Neural cell (in vitro differentiated cells): Measurements from ENCODE around the gene GALNT14. TPM values are rescaled to one million over a fixed set of nuclear protein-coding genes. Genes with fewer than 3 reads are reported as not detected.

Experiments used
- H2AFZ ChIP-seq: fragments of 200-600, 300-800 bp; sonication (generic), shearing (Covaris generic); 2 replicates; pipeline ENCODE4 v1.6.0; 2014; ENCODE audit warnings: low read depth, mild to moderate bottlenecking, antibody characterized with exemption, low read length, moderate library complexity
- H3F3A ChIP-seq: fragments of 200-600 bp; shearing (Covaris generic); 2 replicates; pipeline ENCODE4 v1.6.1; 2016; ENCODE audit warnings: mild to moderate bottlenecking, moderate library complexity, mixed read lengths, antibody characterized with exemption, low read length; ENCODE audit not compliant: insufficient read depth, poor library complexity, severe bottlenecking
- H3K27ac ChIP-seq: fragments of 200-600, 300-800 bp; sonication (generic), shearing (Covaris generic); 2 replicates; pipeline ENCODE4 v1.5.1; 2014; ENCODE audit warnings: mild to moderate bottlenecking, low read length, moderate library complexity
- H3K27me3 ChIP-seq: fragments of 300-800, 200-600 bp; sonication (generic), shearing (Covaris generic); 2 replicates; pipeline ENCODE4 v1.6.0; 2014; ENCODE audit warnings: mild to moderate bottlenecking, low read depth, low read length, moderate library complexity; ENCODE audit not compliant: insufficient read depth
- H3K36me3 ChIP-seq: fragments of 300-800, 200-600 bp; sonication (generic), shearing (Covaris generic); 2 replicates; pipeline ENCODE4 v1.5.1; 2014; ENCODE audit warnings: mild to moderate bottlenecking, antibody characterized with exemption, low read length, moderate library complexity; ENCODE audit not compliant: insufficient read depth
- H3K4me2 ChIP-seq: fragments of 300-800, 200-600 bp; sonication (generic), shearing (Covaris generic); 2 replicates; pipeline ENCODE4 v1.6.0; 2014; ENCODE audit warnings: mild to moderate bottlenecking, low read length
- H3K4me3 ChIP-seq: fragments of 300-800, 200-600 bp; sonication (generic), shearing (Covaris generic); 2 replicates; pipeline ENCODE4 v1.5.1; 2014; ENCODE audit warnings: mild to moderate bottlenecking, low read length, moderate library complexity
- H3K79me2 ChIP-seq: fragments of 200-600 bp; shearing (Covaris generic); replicated peaks from 2 replicates; pipeline ENCODE4 v1.6.0; 2014; ENCODE audit warnings: mild to moderate bottlenecking, low read length, moderate library complexity; ENCODE audit not compliant: insufficient read depth
- H3K9ac ChIP-seq: fragments of 300-800, 200-600 bp; sonication (generic), shearing (Covaris generic); 2 replicates; pipeline ENCODE4 v1.6.1; 2016; ENCODE audit warnings: mild to moderate bottlenecking, low read length, mixed read lengths
- H3K9me2 ChIP-seq: fragments of 200-600 bp; shearing (Covaris generic); 2 replicates; pipeline ENCODE4 v1.6.1; 2016; ENCODE audit warnings: mild to moderate bottlenecking, low read length, mixed read lengths; ENCODE audit not compliant: insufficient read depth
- H3K9me3 ChIP-seq: fragments of 200-600, 300-800 bp; sonication (generic), shearing (Covaris generic); 2 replicates; pipeline ENCODE4 v1.6.1; 2016; ENCODE audit warnings: mild to moderate bottlenecking, mixed run types, low read length, moderate library complexity, mixed read lengths
- H4K20me1 ChIP-seq: fragments of 200-600 bp; shearing (Covaris generic); 2 replicates; pipeline ENCODE4 v1.6.1; 2016; ENCODE audit warnings: mild to moderate bottlenecking, mixed run types; ENCODE audit not compliant: insufficient read depth
- EP300 ChIP-seq: fragments of 450-650 bp; conservative IDR thresholded peaks from 2 replicates; pipeline ENCODE4 v1.6.1; 2014; ENCODE audit warnings: antibody characterized with exemption, mild to moderate bottlenecking, moderate library complexity; ENCODE audit not compliant: poor library complexity, severe bottlenecking
- EZH2 ChIP-seq: fragments of 200-600, 300-800 bp; shearing (Covaris generic), sonication (generic); IDR thresholded peaks from 2 replicates; pipeline ENCODE4 v1.6.1; 2014; ENCODE audit warnings: antibody characterized with exemption, low read length, borderline replicate concordance, mild to moderate bottlenecking; ENCODE audit not compliant: insufficient read depth, poor library complexity, severe bottlenecking
- MXI1 ChIP-seq: fragments of 450-650 bp; conservative IDR thresholded peaks from 2 replicates; pipeline ENCODE4 v1.6.1; 2014; ENCODE audit warnings: antibody characterized with exemption, mild to moderate bottlenecking; ENCODE audit not compliant: poor library complexity, severe bottlenecking
- POLR2AphosphoS5 ChIP-seq: IDR thresholded peaks from 2 replicates; pipeline ENCODE4 v1.6.1; 2012
- RAD21 ChIP-seq: fragments of 450-650 bp; conservative IDR thresholded peaks from 2 replicates; pipeline ENCODE4 v1.6.1; 2014; ENCODE audit warnings: antibody characterized with exemption, mild to moderate bottlenecking, moderate library complexity
- REST ChIP-seq: IDR thresholded peaks from 2 replicates; pipeline ENCODE4 v1.6.1; 2012; ENCODE audit warnings: borderline replicate concordance
- SMC3 ChIP-seq: fragments of 450-650 bp; conservative IDR thresholded peaks from 2 replicates; pipeline ENCODE4 v1.6.1; 2014; ENCODE audit warnings: antibody characterized with exemption, mild to moderate bottlenecking, moderate library complexity; ENCODE audit not compliant: poor library complexity
- TAF1 ChIP-seq: IDR thresholded peaks from 2 replicates; pipeline ENCODE4 v1.6.1; 2012; ENCODE audit warnings: low read depth
- polyA plus RNA-seq: library from polyadenylated mRNA; depleted of rRNA; stranded (reverse); fragments of >200 nt; gene quantifications from 2 replicates; pipeline ENCODE4 v1.2.3, GENCODE V29; 2014
- TF ChIP-seq, protein P1 (sequence below): fragments of 450-650 bp; IDR thresholded peaks from 2 replicates; pipeline ENCODE4 v1.5.1; 2014; ENCODE audit warnings: antibody characterized with exemption, mild to moderate bottlenecking, moderate library complexity; ENCODE audit not compliant: poor library complexity, severe bottlenecking

The GALNT14 gene
- polyA plus RNA-seq, 1 donor from 2014 or later, result 15.9 TPM

GRCh38 chr2:31079665-31080064 is 58.6 kb downstream of the GALNT14 start:
- H3K4me3 ChIP-seq, result no peak overlapping the region
- no peaks in the 10 kb centered on the region for H3K36me3 ChIP-seq
- H3F3A ChIP-seq, result peaks cover 2% of the 10 kb centered on the region
- H3K27ac ChIP-seq, result no peak overlapping the region
- H3K4me2 ChIP-seq, result no peak overlapping the region
- H3K9me2 ChIP-seq, result no peaks in the 10 kb centered on the region
- no peaks in the 10 kb centered on the region for H3K27me3 ChIP-seq
- TF ChIP-seq, protein P1, sequence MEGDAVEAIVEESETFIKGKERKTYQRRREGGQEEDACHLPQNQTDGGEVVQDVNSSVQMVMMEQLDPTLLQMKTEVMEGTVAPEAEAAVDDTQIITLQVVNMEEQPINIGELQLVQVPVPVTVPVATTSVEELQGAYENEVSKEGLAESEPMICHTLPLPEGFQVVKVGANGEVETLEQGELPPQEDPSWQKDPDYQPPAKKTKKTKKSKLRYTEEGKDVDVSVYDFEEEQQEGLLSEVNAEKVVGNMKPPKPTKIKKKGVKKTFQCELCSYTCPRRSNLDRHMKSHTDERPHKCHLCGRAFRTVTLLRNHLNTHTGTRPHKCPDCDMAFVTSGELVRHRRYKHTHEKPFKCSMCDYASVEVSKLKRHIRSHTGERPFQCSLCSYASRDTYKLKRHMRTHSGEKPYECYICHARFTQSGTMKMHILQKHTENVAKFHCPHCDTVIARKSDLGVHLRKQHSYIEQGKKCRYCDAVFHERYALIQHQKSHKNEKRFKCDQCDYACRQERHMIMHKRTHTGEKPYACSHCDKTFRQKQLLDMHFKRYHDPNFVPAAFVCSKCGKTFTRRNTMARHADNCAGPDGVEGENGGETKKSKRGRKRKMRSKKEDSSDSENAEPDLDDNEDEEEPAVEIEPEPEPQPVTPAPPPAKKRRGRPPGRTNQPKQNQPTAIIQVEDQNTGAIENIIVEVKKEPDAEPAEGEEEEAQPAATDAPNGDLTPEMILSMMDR, result no peak
- TF ChIP-seq MXI1 (no peak), RAD21 (no peak), POLR2AphosphoS5 (no peak), EZH2 (no peak)
- H4K20me1 ChIP-seq, result no peaks in the 10 kb centered on the region
- no peak overlapping the region for H3K9ac ChIP-seq
- no peak overlapping the region for H2AFZ ChIP-seq
- H3K9me3 ChIP-seq, result no peaks in the 10 kb centered on the region
- H3K79me2 ChIP-seq, result no peaks in the 10 kb centered on the region

- Histone ChIP-seq H3F3A (peaks cover 2% of the 10 kb centered on the region), H3K9ac (no peak overlapping the region), H3K9me2 (no peaks in the 10 kb centered on the region), H3K4me3 (no peak overlapping the region), H3K4me2 (no peak overlapping the region), H4K20me1 (no peaks in the 10 kb centered on the region), H3K27me3 (no peaks in the 10 kb centered on the region), H3K79me2 (no peaks in the 10 kb centered on the region), H2AFZ (no peak overlapping the region), H3K9me3 (no peaks in the 10 kb centered on the region), H3K36me3 (no peaks in the 10 kb centered on the region), H3K27ac (no peak overlapping the region)
- TF ChIP-seq REST (no peak), TAF1 (no peak), RAD21 (no peak), EP300 (no peak), MXI1 (no peak), EZH2 (no peak), POLR2AphosphoS5 (no peak), SMC3 (no peak)
- TF ChIP-seq, protein P1, result no peak
Observed at GRCh38 chr2:31078579-31079105, 59.6 kb downstream of the GALNT14 start.
